Heart left ventricle (tissue), 16 donors: ENCODE data around the gene KDELR3. TPM values are rescaled to one million over a fixed set of nuclear protein-coding genes. Genes with fewer than 3 reads are reported as not detected.
A peak's percentile ranks its signal among the peaks of the same experiment; 100 is the strongest.

Source experiments
- ATAC-seq, 4 donors: fragments of 200-7000 bp; cut with Tn5 transposase; one replicate each; pipeline ENCODE4 v1.9.1; 2020 to 2022; ENCODE audit warnings: moderate library complexity in 4 of 4, mild to moderate bottlenecking in 3 of 4, moderate number of reproducible peaks in 1 of 4
- DNase-seq, 5 donors: peaks; one replicate each; pipeline ENCODE4 v3.0.0-alpha.2; 2020
- H3K27ac ChIP-seq, 12 donors: fragments of 200-600 bp; sonication (generic) in 4 of 12; one replicate each; pipeline versions ENCODE4 v1.5.0 to v1.8.0; 2016 to 2022; ENCODE audit warnings: mild to moderate bottlenecking in 2 of 12
- H3K27me3 ChIP-seq, 9 donors: fragments of 200-600 bp; sonication (generic) in 2 of 9; one replicate each; pipeline versions ENCODE4 v1.5.1 to v1.8.0; 2016 to 2022; ENCODE audit warnings: mild to moderate bottlenecking in 3 of 9
- H3K36me3 ChIP-seq, 9 donors: fragments of 200-600 bp; sonication (generic) in 2 of 9; one replicate each; pipeline versions ENCODE4 v1.5.0 to v1.8.0; 2018 to 2022; ENCODE audit warnings: mild to moderate bottlenecking in 2 of 9
- H3K4me1 ChIP-seq, 12 donors: fragments of 200-600 bp; sonication (generic) in 4 of 12; one replicate each; pipeline versions ENCODE4 v1.5.0 to v1.8.0; 2016 to 2022; ENCODE audit warnings: mild to moderate bottlenecking in 3 of 12
- H3K4me3 ChIP-seq, 12 donors: fragments of 200-600 bp; sonication (generic) in 4 of 12; one replicate each; pipeline versions ENCODE4 v1.5.0 to v1.8.0; 2017 to 2022; ENCODE audit warnings: mild to moderate bottlenecking in 9 of 12, moderate library complexity in 4 of 12
- H3K9me3 ChIP-seq, 12 donors: fragments of 200-600 bp; sonication (generic) in 4 of 12; one replicate each; pipeline versions ENCODE4 v1.5.0 to v1.8.0; 2016 to 2022; ENCODE audit warnings: mild to moderate bottlenecking in 1 of 12
- POLR2A ChIP-seq, 2 donors: fragments of 450-650 bp; IDR thresholded peaks; one replicate each; pipeline ENCODE4 v1.6.1; 2017; ENCODE audit warnings: antibody characterized with exemption in 2 of 2, mild to moderate bottlenecking in 2 of 2, moderate library complexity in 2 of 2
- WGBS, 4 donors: extraction: QIAGEN DNeasy Blood & Tissue Kit in 2 of 4; methylation state at CpG; one replicate each; pipeline versions ENCODE4 v1.1.5 to v1.1.7; 2013 to 2018; 5-methylcytosine and 5-hydroxymethylcytosine counted together
- intact Hi-C, 10 donors: fragments of 100-400 bp; cut with DNase I; formaldehyde crosslinking; loops; one replicate each; pipeline versions ENCODE4 v1.11.1 to v1.14.2; 2022
- polyA plus RNA-seq, 2 donors: library from polyadenylated mRNA; stranded (reverse); fragments of 200-250 nt; gene quantifications; one replicate each; pipeline ENCODE4 v1.2.3, GENCODE V29; 2013
- total RNA-seq, 9 donors: library from RNA; depleted of rRNA in 2 of 9; stranded (reverse); fragments of >200 nt in 2 of 9; fragmentation: NEBNext Ultra II Directional in 3 of 9; extraction: Animal tissue kit (Norgen Biotek cat#: 25700) in 3 of 9; gene quantifications; one replicate each; pipeline versions ENCODE4 v1.1.0 to v1.2.4, GENCODE V29; 2016 to 2023
- TF ChIP-seq, protein P1 (sequence below), 12 donors: fragments of 200-600 bp; sonication (generic) in 4 of 12; IDR thresholded peaks; one replicate each; pipeline versions ENCODE4 v1.5.0 to v1.8.0; 2018 to 2022; ENCODE audit warnings: antibody characterized with exemption in 12 of 12, mild to moderate bottlenecking in 5 of 12
- donor health status: ischemic (EF 13 %, LVEDD 7.1; RV severe dilation, severe dysfunction).
- donor health status: healthy with polysubstance abuse.
- donor health status: DM: no; HTN: yes; CAD: no.
- donor health status: DM: no; HTN: no; CAD: no.
- donor health status: ischemic (EF 25% LVEDD 6.9; RV normal size, moderate dysfunction).
- donor health status: ischemic (EF 25% LVEDD 5.7; RV mildly dilated, moderate dysfunction).
- donor health status: healthy.
- donor health status: DM: yes; HTN: yes; CAD: no.
- donor health status: ischemic (EF 35%, LVEDD 5.7; RV mildly dilated, moderate dysfunction).
- donor health status: nonischemic (EF 11% LVEDD 7.7; RV severe dilation, severe dysfunction).
- donor health status: DM: yes; HTN: yes; CAD: no.
- donor health status: PGD.
- donor health status: ischemic (EF 29% LVEDD 5.4; RV normal size, mild dysfunction).
- donor health status: nonischemic (EF 23%, LVEDD 6.1; RV moderate dilation, normal function).

Gene KDELR3
- total and polyA plus RNA-seq, 11 donors, result 4.4 to 15.5 (median 8.5) TPM

DNA sequence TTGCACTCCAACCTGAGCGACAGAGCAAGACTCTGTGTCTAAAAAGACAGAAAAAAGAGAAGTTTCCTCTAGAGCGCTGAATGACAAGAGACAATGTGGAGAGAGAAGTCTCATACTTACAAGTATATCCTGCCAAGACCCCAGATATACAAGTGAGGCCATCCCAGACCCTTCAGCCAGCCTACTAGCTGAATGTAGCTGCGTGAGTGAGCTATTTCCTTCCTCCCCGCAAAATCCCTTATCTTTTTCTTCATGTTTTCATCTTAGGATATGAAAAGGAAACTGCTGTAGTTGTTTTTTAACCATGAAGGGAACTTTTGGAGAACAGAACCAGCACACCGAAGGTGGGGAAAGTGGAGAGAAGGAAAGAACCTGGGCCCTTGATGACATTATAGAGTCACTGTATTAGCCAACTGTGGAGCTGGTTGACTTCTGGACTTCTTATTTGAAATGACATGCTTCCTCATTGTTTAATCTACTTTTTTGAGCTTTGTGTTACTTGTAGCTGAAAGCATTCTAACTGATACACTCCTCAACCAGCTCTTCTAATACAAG lies 42.6 kb downstream of the KDELR3 start:
- ATAC-seq (no peak), DNase-seq (no peak)
- Histone ChIP-seq H3K36me3 (no peaks in the 10 kb centered on the region), H3K27me3 (no peaks in the 10 kb centered on the region), H3K4me1 (peaks cover 0 to 10% (median 4%) of the 10 kb centered on the region in 12 donors), H3K9me3 (no peaks in the 10 kb centered on the region), H3K27ac (no peak overlapping the region), H3K4me3 (no peak overlapping the region)
- WGBS, 4 donors, result 86 to 91% (median 90%) methylated on average over 5 of the region's 5 CpGs
- TF ChIP-seq, protein P1, sequence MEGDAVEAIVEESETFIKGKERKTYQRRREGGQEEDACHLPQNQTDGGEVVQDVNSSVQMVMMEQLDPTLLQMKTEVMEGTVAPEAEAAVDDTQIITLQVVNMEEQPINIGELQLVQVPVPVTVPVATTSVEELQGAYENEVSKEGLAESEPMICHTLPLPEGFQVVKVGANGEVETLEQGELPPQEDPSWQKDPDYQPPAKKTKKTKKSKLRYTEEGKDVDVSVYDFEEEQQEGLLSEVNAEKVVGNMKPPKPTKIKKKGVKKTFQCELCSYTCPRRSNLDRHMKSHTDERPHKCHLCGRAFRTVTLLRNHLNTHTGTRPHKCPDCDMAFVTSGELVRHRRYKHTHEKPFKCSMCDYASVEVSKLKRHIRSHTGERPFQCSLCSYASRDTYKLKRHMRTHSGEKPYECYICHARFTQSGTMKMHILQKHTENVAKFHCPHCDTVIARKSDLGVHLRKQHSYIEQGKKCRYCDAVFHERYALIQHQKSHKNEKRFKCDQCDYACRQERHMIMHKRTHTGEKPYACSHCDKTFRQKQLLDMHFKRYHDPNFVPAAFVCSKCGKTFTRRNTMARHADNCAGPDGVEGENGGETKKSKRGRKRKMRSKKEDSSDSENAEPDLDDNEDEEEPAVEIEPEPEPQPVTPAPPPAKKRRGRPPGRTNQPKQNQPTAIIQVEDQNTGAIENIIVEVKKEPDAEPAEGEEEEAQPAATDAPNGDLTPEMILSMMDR (IDR thresholded peaks at IDR 0.05), result no peak
- TF ChIP-seq POLR2A (IDR thresholded peaks at IDR 0.05), result no peak
- intact Hi-C loops, result loop anchor here in 2 of 10 donors (5.0 kb wide), 1 partner anchor 57 kb away; no protein-coding TSS in a partner anchor

DNA sequence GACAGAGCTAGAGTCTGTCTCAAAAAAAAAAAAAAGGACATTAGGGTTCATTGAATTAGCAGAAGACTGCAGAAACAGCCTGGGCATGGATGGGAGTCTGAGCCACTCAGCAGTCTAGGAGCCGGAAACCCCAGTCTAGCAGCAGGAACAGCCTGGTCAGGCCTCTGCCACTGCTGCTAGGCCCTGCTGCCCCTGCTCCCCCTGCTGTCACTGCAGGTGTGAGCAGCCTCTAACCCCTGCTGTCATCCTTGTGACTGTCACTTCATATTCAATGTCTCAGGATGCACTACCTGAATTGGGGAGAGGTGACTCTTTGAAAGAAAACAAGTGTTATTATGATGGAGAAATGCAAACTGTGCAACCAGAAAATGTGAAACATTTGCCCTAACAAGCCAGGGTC lies 45.2 kb downstream of the KDELR3 start:
- WGBS, 4 donors, result 47 to 78% (median 63%) methylated on average over 1 of the region's 1 CpG

DNA sequence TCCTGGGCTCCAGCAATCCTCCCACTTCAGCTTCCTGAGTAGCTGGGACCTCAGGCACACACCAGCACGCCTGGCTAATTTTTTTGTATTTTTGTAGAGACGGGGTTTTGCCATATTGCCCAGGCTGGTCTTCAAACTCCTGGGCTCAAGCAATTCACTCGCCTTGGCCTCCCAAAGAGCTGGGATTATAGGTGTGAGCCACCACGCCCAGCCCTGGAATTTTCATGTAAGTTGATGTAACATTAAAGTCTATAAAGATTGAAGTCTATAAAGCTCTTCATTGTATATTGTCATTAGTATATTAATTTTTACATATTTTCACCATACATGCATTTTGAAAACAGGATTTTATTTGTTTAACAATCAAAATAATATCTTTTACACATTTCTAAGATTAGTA lies 50.7 kb downstream of the KDELR3 start:
- Histone ChIP-seq H3K36me3 (no peaks in the 10 kb centered on the region), H3K27ac (no peak overlapping the region), H3K4me3 (no peak overlapping the region), H3K9me3 (no peaks in the 10 kb centered on the region), H3K27me3 (peaks cover 0 to 7% (median 0%) of the 10 kb centered on the region in 9 donors), H3K4me1 (no peaks in the 10 kb centered on the region)
- TF ChIP-seq POLR2A (IDR thresholded peaks at IDR 0.05), result no peak
- TF ChIP-seq, protein P1 (IDR thresholded peaks at IDR 0.05), result no peak
- no peak for ATAC-seq
- 94 to 95% (median 95%) methylated on average over 4 of the region's 4 CpGs for WGBS, 4 donors
- no peak for DNase-seq
- intact Hi-C loops, result no loop called here

More for the DNA sequence above, 45.2 kb downstream of the KDELR3 start:
- H3K4me3 ChIP-seq, result no peak overlapping the region
- peak in 3 of 4 donors; percentile 54 to 74 (median 55) for ATAC-seq
- no peaks in the 10 kb centered on the region for H3K4me1 ChIP-seq
- DNase-seq, result peak in 1 of 5 donors; percentile 34
- TF ChIP-seq, protein P1 (IDR thresholded peaks at IDR 0.05), result peak in 2 of 12 donors; percentile 19 to 30
- no peak for TF ChIP-seq POLR2A (IDR thresholded peaks at IDR 0.05)
- intact Hi-C loops, result loop anchor here in 2 of 10 donors (5.0 kb wide), 1 partner anchor 54 kb away; no protein-coding TSS in a partner anchor
- H3K27me3 ChIP-seq, result no peaks in the 10 kb centered on the region
- no peak overlapping the region for H3K27ac ChIP-seq
- no peaks in the 10 kb centered on the region for H3K9me3 ChIP-seq
- H3K36me3 ChIP-seq, result no peaks in the 10 kb centered on the region

DNA sequence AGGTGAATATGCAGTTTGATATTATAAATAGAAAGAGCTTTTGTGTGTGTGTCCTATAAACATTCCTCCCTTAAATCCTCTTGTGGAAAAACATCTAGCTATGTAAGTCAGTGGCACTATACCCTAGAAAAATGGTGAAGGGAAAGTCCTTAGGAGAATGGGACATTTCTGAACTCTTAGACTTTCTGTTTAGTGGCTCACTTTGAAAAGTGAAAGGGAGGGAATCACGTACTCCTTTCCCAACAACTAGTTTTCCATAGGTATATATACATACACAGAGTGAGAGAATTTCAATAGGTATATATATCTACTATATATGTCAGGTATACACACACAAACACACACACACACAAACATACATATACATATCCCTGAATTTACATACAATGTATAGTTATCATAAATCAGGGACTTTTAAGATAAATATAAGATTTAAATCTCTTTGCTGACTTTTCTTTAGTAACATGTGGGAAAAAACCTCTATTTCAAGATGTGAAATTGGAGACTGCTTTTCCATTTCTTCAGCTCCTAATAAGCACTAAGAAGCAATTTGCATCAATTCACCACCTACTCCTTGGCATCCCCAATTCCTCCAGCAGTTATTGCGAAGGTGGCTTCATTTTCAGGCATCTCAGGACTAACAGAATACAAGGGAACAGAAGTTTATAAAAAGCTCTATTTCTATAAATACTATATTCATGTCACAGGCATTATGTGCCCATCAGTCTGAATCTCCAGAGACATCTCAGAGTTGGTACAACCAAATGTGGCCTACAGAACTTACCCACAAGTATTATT lies 51.8 kb downstream of the KDELR3 start:
- intact Hi-C loops, result no loop called here
- DNase-seq (no peak), ATAC-seq (no peak)
- Histone ChIP-seq H3K4me1 (no peaks in the 10 kb centered on the region), H3K27ac (no peak overlapping the region), H3K27me3 (peaks cover 0 to 7% (median 0%) of the 10 kb centered on the region in 9 donors), H3K36me3 (no peaks in the 10 kb centered on the region), H3K9me3 (no peaks in the 10 kb centered on the region), H3K4me3 (no peak overlapping the region)
- WGBS, 4 donors, result 97 to 100% (median 98%) methylated on average over 2 of the region's 2 CpGs
- TF ChIP-seq, protein P1 (IDR thresholded peaks at IDR 0.05), result no peak
- no peak for TF ChIP-seq POLR2A (IDR thresholded peaks at IDR 0.05)
